Measurements from ENCODE around the gene BIK.

- TF ChIP-seq NR1H2 (CRISPR knock-in tag; IDR thresholded peaks at IDR 0.05) (no peak), SMAD3 (CRISPR knock-in tag; IDR thresholded peaks at IDR 0.05; ENCODE audit: borderline replicate concordance) (no peak)
- TF ChIP-seq, protein P1, sequence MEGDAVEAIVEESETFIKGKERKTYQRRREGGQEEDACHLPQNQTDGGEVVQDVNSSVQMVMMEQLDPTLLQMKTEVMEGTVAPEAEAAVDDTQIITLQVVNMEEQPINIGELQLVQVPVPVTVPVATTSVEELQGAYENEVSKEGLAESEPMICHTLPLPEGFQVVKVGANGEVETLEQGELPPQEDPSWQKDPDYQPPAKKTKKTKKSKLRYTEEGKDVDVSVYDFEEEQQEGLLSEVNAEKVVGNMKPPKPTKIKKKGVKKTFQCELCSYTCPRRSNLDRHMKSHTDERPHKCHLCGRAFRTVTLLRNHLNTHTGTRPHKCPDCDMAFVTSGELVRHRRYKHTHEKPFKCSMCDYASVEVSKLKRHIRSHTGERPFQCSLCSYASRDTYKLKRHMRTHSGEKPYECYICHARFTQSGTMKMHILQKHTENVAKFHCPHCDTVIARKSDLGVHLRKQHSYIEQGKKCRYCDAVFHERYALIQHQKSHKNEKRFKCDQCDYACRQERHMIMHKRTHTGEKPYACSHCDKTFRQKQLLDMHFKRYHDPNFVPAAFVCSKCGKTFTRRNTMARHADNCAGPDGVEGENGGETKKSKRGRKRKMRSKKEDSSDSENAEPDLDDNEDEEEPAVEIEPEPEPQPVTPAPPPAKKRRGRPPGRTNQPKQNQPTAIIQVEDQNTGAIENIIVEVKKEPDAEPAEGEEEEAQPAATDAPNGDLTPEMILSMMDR (IDR thresholded peaks at IDR 0.05), result no peak
Measured at GRCh38 chr22:43113526-43114251, 3.1 kb downstream of the BIK start.

All from WTC11 (cell line).